IMR-90 (cell line): ENCODE data around the gene DVL2. TPM values are rescaled to one million over a fixed set of nuclear protein-coding genes. Genes with fewer than 3 reads are reported as not detected.
A peak's percentile ranks its signal among the peaks of the same experiment; 100 is the strongest.

Experiments used
- ATAC-seq: fragments of 200-7000 bp; cut with Tn5 transposase; 2 replicates; pipeline ENCODE4 v1.9.1; 2020; ENCODE audit warnings: low read depth, mild to moderate bottlenecking, moderate library complexity
- BruUV-seq: library from RNA; stranded (reverse); fragments of 400-500 nt; replicated peaks from 2 replicates; lab custom pipeline; 2021; lab: Mats Ljungman, UMichigan
- CTCF ChIA-PET: fragments of 300-600 bp; formaldehyde crosslinking; extraction: SDS; loops from one replicate; lab custom pipeline; 2021; ENCODE audit warnings: antibody characterized with exemption; lab: Yijun Ruan, JAX
- POLR2A ChIA-PET: fragments of 300-600 bp; sonication (Branson Sonifier 250); formaldehyde crosslinking; loops from one replicate; lab custom pipeline; 2022; ENCODE audit warnings: antibody characterized with exemption; ENCODE audit not compliant: unreplicated experiment; lab: Charles Lee
- DNase-seq: peaks from one replicate; pipeline ENCODE4 v3.0.0; 2013
- H2AFZ ChIP-seq: replicated peaks from 2 replicates; pipeline ENCODE3; 2013; ENCODE audit warnings: low read length, mild to moderate bottlenecking; ENCODE audit not compliant: poor library complexity
- H2AK5ac ChIP-seq: 2 replicates; pipeline ENCODE4 v1.6.1; 2013; ENCODE audit warnings: low read depth, low read length, inconsistent platforms
- H2AK9ac ChIP-seq: replicated peaks from 2 replicates; pipeline ENCODE3; 2013; ENCODE audit warnings: mild to moderate bottlenecking, low read depth, low read length, moderate library complexity; ENCODE audit not compliant: poor library complexity
- H2BK120ac ChIP-seq: 2 replicates; pipeline ENCODE4 v1.6.1; 2013; ENCODE audit warnings: low read depth, low read length, inconsistent platforms
- H2BK15ac ChIP-seq: 3 replicates; pipeline ENCODE4 v1.6.1; 2013; ENCODE audit warnings: low read depth, low read length, inconsistent platforms
- H2BK20ac ChIP-seq: 2 replicates; pipeline ENCODE4 v1.6.1; 2013; ENCODE audit warnings: low read depth, mild to moderate bottlenecking, inconsistent platforms, low read length, moderate library complexity
- H2BK5ac ChIP-seq: 2 replicates; pipeline ENCODE4 v1.6.1; 2013; ENCODE audit warnings: mild to moderate bottlenecking, low read depth, low read length, inconsistent platforms; ENCODE audit not compliant: poor library complexity, severe bottlenecking
- H3K14ac ChIP-seq: replicated peaks from 2 replicates; pipeline ENCODE4 v1.6.1; 2013; ENCODE audit warnings: low read depth, low read length, inconsistent platforms
- H3K18ac ChIP-seq: 2 replicates; pipeline ENCODE4 v1.6.1; 2013; ENCODE audit warnings: low read depth, low read length, control low read depth
- H3K23ac ChIP-seq: 2 replicates; pipeline ENCODE4 v1.6.1; 2013; ENCODE audit warnings: low read depth, low read length, inconsistent platforms
- H3K27ac ChIP-seq: 2 replicates; pipeline ENCODE4 v1.5.1; 2013; ENCODE audit warnings: mild to moderate bottlenecking, control low read depth, low read length; ENCODE audit not compliant: insufficient read depth
- H3K27me3 ChIP-seq: 2 replicates; pipeline ENCODE4 v1.6.1; 2013; ENCODE audit warnings: low read length; ENCODE audit not compliant: control insufficient read depth, insufficient read depth
- H3K36me3 ChIP-seq: 2 replicates; pipeline ENCODE4 v1.6.1; 2013; ENCODE audit warnings: low read length, mixed read lengths; ENCODE audit not compliant: control insufficient read depth, insufficient read depth
- H3K4ac ChIP-seq: 2 replicates; pipeline ENCODE4 v1.6.1; 2013; ENCODE audit warnings: low read depth, low read length, inconsistent platforms
- H3K4me1 ChIP-seq: 2 replicates; pipeline ENCODE4 v1.6.1; 2013; ENCODE audit warnings: low read length, mixed read lengths; ENCODE audit not compliant: control insufficient read depth, insufficient read depth
- H3K4me2 ChIP-seq: 2 replicates; pipeline ENCODE4 v1.6.1; 2013; ENCODE audit warnings: low read depth, mild to moderate bottlenecking, control low read depth, low read length, moderate library complexity
- H3K4me3 ChIP-seq: 2 replicates; pipeline ENCODE4 v1.5.1; 2013; ENCODE audit warnings: low read depth, mild to moderate bottlenecking, control low read depth, low read length, moderate library complexity; ENCODE audit not compliant: insufficient read depth
- H3K56ac ChIP-seq: 2 replicates; pipeline ENCODE4 v1.6.1; 2013; ENCODE audit warnings: low read length, inconsistent platforms; ENCODE audit not compliant: insufficient read depth; ENCODE audit errors: extremely low read depth
- H3K79me1 ChIP-seq, 2 experiments: 2 replicates each; pipeline ENCODE4 v1.6.1; 2013; ENCODE audit warnings: low read length in 2 of 2, inconsistent platforms in 1 of 2, low read depth in 1 of 2
- H3K9ac ChIP-seq: 2 replicates; pipeline ENCODE4 v1.6.1; 2013; ENCODE audit warnings: low read depth, low read length, control low read depth
- H3K9me1 ChIP-seq: 2 replicates; pipeline ENCODE4 v1.6.1; 2013; ENCODE audit warnings: low read length, inconsistent platforms; ENCODE audit not compliant: insufficient read depth
- H3K9me3 ChIP-seq: 2 replicates; pipeline ENCODE4 v1.6.1; 2013; ENCODE audit warnings: low read length; ENCODE audit not compliant: control insufficient read depth, insufficient read depth
- H4K20me1 ChIP-seq: 2 replicates; pipeline ENCODE4 v1.6.1; 2013; ENCODE audit warnings: low read length, inconsistent platforms; ENCODE audit not compliant: insufficient read depth
- H4K5ac ChIP-seq: 2 replicates; pipeline ENCODE4 v1.6.1; 2013; ENCODE audit warnings: mild to moderate bottlenecking, low read depth, low read length, control low read depth
- H4K8ac ChIP-seq, 2 experiments: 2 replicates each; pipeline ENCODE4 v1.6.1; 2013; ENCODE audit warnings: low read depth in 2 of 2, low read length in 2 of 2, control low read depth in 1 of 2, inconsistent platforms in 1 of 2
- H4K91ac ChIP-seq: 2 replicates; pipeline ENCODE4 v1.6.1; 2013; ENCODE audit warnings: low read depth, low read length, inconsistent platforms; ENCODE audit not compliant: insufficient read depth
- MXI1 ChIP-seq: IDR thresholded peaks from 2 replicates; pipeline ENCODE4 v1.6.1; 2012; ENCODE audit warnings: low read depth, mild to moderate bottlenecking, low read length, moderate library complexity, borderline replicate concordance
- RAD21 ChIP-seq: IDR thresholded peaks from 2 replicates; pipeline ENCODE4 v1.6.1; 2012; ENCODE audit warnings: low read length, improper control_type of control experiment
- WGBS, 2 experiments: methylation state at CpG; one replicate each; pipeline versions ENCODE4 v1.1.5 to v1.1.7; 2013; ENCODE audit warnings: missing lambda C conversion rate in 2 of 2; ENCODE audit not compliant: insufficient read length in 1 of 2; ENCODE audit errors: extremely low coverage in 2 of 2; 5-methylcytosine and 5-hydroxymethylcytosine counted together
- dilution Hi-C: fragments of 300-500 bp; cut with HindIII; formaldehyde crosslinking; loops from one replicate; pipeline ENCODE4 v1.14.3; 2018; ENCODE audit warnings: low sequenced_read_pairs; ENCODE audit not compliant: unreplicated experiment
- in situ Hi-C: fragments of 300-500 bp; cut with MboI; formaldehyde crosslinking; loops from 3 replicates; pipeline ENCODE4 v1.14.3; 2019; ENCODE audit warnings: low sequenced_read_pairs, inconsistent platforms, mixed read lengths
- intact Hi-C: fragments of 100-400 bp; cut with micrococcal nuclease; formaldehyde crosslinking; loops from 2 replicates; pipeline ENCODE4 v1.10.0; 2022
- polyA plus RNA-seq, 3 experiments: library from polyadenylated mRNA; depleted of rRNA; stranded (reverse); fragments of >200 nt; gene quantifications; 2 replicates each; pipeline ENCODE4 v1.2.3, GENCODE V29; 2012; ENCODE audit warnings: low replicate concordance in 1 of 3
- total RNA-seq: library from RNA; depleted of rRNA; stranded (reverse); fragments of >200 nt; gene quantifications from 2 replicates; pipeline ENCODE4 v1.2.3, GENCODE V29; 2012

Gene DVL2
- total and polyA plus RNA-seq, 2 of the 4 experiments (the other 2 are of a cell fraction): 11.8 to 21.3 TPM

- Histone ChIP-seq H3K79me1 (peaks cover 7 to 51% of the 10 kb centered on the region in 2 experiments; a peak in 3 of 4 replicates), H3K56ac (peak overlapping the region; percentile 50), H2BK20ac (no peak overlapping the region), H3K9ac (peak overlapping the region; percentile 88), H2BK15ac (no peak overlapping the region), H3K18ac (peak overlapping the region; percentile 37; the same call in 1 of the 2 replicates), H2AK5ac (peak overlapping the region; percentile 95), H4K5ac (peak overlapping the region; percentile 91), H3K4me1 (peaks cover 8% of the 10 kb centered on the region), H3K27me3 (no peaks in the 10 kb centered on the region), H2BK120ac (peak overlapping the region; percentile 60), H2AK9ac (peak overlapping the region; percentile 99), H3K36me3 (peaks cover 15% of the 10 kb centered on the region), H3K4me2 (peak overlapping the region; percentile 99), H2AFZ (peak overlapping the region; percentile 71), H3K4me3 (peak overlapping the region; percentile 62), H3K23ac (peak overlapping the region; percentile 93), H4K8ac (peak overlapping the region; percentile 89 to 94; a peak in 3 of 4 replicates), H3K9me1 (peaks cover 10% of the 10 kb centered on the region), H2BK5ac (peak overlapping the region; percentile 87), H4K20me1 (peaks cover 9% of the 10 kb centered on the region; the same call in 1 of the 2 replicates), H3K4ac (peak overlapping the region; percentile 96), H3K14ac (peak overlapping the region; percentile 91), H4K91ac (peak overlapping the region; percentile 93), H3K9me3 (no peaks in the 10 kb centered on the region), H3K27ac (peak overlapping the region; percentile 93)
- intact Hi-C loops (no loop called here), dilution Hi-C loops (no loop called here), in situ Hi-C loops (no loop called here)
- TF ChIP-seq MXI1 (peak; percentile 54; the same call in 1 of the 2 replicates), RAD21 (no peak)
- BruUV-seq: no TSS peak
- DNase-seq (no peak), ATAC-seq (peak; percentile 1; the same call in 1 of the 2 replicates)
- 2% methylated on average over 12 of the region's 55 CpGs; no CpG with 5 or more reads in 1 of the 2 experiments for WGBS, 2 experiments
- ChIA-PET CTCF (no interaction called here), POLR2A (interaction anchor here (0.6 kb wide), 1 partner anchor 9 kb away, joined by 4 read pairs; the partner anchor contains the start of gene GABARAP)
These were observed 16.6 kb upstream of the DVL2 start for GRCh38 chr17:7250695-7251627.
